Type B pancreatic cell (in vitro differentiated cells): ENCODE results near the gene RASIP1. TPM values are rescaled to one million over a fixed set of nuclear protein-coding genes. Genes with fewer than 3 reads are reported as not detected.
"Not testable (repeated sequence)": the region's sequence is repeated elsewhere in the genome, so short reads cannot be mapped to it uniquely, and the experiment has no call there.

Source experiments
- DNase-seq: peaks from one replicate; pipeline ENCODE4 v3.0.0; 2021; ENCODE audit warnings: mixed read lengths; ENCODE audit not compliant: unreplicated experiment; ENCODE audit errors: extremely low spot score
- H3K27ac Mint-ChIP-seq: 2 replicates; pipeline ENCODE4 v1.8.0; 2021; ENCODE audit warnings: mild to moderate bottlenecking, mixed read lengths
- H3K27me3 Mint-ChIP-seq: 2 replicates; pipeline ENCODE4 v1.8.0; 2021; ENCODE audit warnings: mixed read lengths
- H3K36me3 Mint-ChIP-seq: 2 replicates; pipeline ENCODE4 v1.8.0; 2021; ENCODE audit warnings: mixed read lengths
- H3K4me1 Mint-ChIP-seq: one replicate; pipeline ENCODE4 v1.8.0; 2021; ENCODE audit warnings: mixed read lengths; ENCODE audit not compliant: unreplicated experiment
- H3K4me3 Mint-ChIP-seq: 2 replicates; pipeline ENCODE4 v1.8.0; 2021; ENCODE audit warnings: mild to moderate bottlenecking, mixed read lengths
- H3K9me3 Mint-ChIP-seq: 2 replicates; pipeline ENCODE4 v1.8.0; 2021; ENCODE audit warnings: mixed read lengths
- total RNA-seq: library from RNA; stranded (reverse); gene quantifications from 2 replicates; pipeline ENCODE4 v1.2.1, GENCODE V29; 2021; ENCODE audit warnings: low replicate concordance
- TF ChIP-seq, protein P1 (sequence below): fragments of 200-600 bp; sonication (generic); conservative IDR thresholded peaks from 2 replicates; pipeline ENCODE4 v1.5.0; 2021; ENCODE audit warnings: antibody characterized with exemption, mild to moderate bottlenecking

The RASIP1 gene
- total RNA-seq, 1 donor from 2014 or later = 4.6 TPM

- Mint-ChIP-seq H3K9me3 (no peaks in the 10 kb centered on the region), H3K36me3 (no peaks in the 10 kb centered on the region), H3K27me3 (peaks cover 20% of the 10 kb centered on the region), H3K4me1 (peaks cover 8% of the 10 kb centered on the region), H3K27ac (peak overlapping the region; percentile 94), H3K4me3 (no peak overlapping the region)
- TF ChIP-seq, protein P1, sequence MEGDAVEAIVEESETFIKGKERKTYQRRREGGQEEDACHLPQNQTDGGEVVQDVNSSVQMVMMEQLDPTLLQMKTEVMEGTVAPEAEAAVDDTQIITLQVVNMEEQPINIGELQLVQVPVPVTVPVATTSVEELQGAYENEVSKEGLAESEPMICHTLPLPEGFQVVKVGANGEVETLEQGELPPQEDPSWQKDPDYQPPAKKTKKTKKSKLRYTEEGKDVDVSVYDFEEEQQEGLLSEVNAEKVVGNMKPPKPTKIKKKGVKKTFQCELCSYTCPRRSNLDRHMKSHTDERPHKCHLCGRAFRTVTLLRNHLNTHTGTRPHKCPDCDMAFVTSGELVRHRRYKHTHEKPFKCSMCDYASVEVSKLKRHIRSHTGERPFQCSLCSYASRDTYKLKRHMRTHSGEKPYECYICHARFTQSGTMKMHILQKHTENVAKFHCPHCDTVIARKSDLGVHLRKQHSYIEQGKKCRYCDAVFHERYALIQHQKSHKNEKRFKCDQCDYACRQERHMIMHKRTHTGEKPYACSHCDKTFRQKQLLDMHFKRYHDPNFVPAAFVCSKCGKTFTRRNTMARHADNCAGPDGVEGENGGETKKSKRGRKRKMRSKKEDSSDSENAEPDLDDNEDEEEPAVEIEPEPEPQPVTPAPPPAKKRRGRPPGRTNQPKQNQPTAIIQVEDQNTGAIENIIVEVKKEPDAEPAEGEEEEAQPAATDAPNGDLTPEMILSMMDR = no peak
- DNase-seq = no peak
Measured at GRCh38 chr19:48768994-48769713, 28.7 kb upstream of the RASIP1 start.

DNA sequence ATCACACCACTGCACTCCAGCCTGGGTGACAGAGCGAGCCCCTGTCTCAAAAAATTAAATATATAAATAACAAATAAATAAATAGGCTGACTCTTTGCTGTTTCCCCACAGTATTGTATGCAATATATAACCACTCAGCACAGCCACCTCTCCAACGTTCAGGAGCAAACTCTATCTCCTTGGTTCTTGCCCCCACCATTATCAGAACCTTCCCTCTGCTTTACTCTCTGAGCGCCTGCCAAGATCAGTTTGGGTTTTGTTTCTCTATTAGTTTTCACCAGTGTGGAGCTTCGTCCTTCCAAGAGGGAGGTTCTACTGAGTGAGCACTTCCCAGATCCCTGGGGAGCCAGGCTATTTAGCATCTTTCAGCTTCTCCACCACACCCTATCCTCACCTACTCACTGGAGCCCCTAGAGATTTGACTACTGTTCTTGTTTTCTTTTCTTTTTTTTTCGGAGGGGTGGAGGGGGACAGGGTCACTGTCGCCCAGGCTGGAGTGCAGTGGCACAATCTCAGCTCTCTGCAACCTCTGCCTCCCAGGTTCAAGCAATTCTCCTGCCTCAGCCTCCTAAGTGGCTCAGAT, 27.9 kb upstream of the RASIP1 start:
- H3K27ac Mint-ChIP-seq = peak overlapping the region; percentile 39
- H3K4me3 Mint-ChIP-seq, H3K9me3 Mint-ChIP-seq, H3K36me3 Mint-ChIP-seq, H3K4me1 Mint-ChIP-seq, DNase-seq: not testable (repeated sequence)
- H3K27me3 Mint-ChIP-seq = peaks cover 20% of the 10 kb centered on the region

DNA sequence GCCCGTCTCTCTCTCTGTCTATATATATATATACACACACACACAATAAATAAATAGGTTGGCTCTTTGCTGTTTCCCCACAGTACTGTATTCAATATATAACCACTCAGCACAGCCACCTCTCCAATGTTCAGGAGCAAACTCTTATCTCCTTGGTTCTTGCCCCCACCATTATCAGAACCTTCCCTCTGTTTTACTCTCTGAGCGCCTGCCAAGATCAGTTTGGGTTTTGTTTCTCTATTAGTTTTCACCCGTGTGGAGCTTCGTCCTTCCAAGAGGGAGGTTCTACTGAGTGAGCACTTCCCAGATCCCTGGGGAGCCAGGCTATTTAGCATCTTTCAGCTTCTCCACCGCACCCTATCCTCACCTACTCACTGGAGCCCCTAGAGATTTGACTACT, 25.4 kb upstream of the RASIP1 start:
- not testable (repeated sequence) for DNase-seq, H3K27ac Mint-ChIP-seq, H3K4me3 Mint-ChIP-seq, H3K36me3 Mint-ChIP-seq, H3K9me3 Mint-ChIP-seq, H3K4me1 Mint-ChIP-seq
- H3K27me3 Mint-ChIP-seq = peaks cover 35% of the 10 kb centered on the region

DNA sequence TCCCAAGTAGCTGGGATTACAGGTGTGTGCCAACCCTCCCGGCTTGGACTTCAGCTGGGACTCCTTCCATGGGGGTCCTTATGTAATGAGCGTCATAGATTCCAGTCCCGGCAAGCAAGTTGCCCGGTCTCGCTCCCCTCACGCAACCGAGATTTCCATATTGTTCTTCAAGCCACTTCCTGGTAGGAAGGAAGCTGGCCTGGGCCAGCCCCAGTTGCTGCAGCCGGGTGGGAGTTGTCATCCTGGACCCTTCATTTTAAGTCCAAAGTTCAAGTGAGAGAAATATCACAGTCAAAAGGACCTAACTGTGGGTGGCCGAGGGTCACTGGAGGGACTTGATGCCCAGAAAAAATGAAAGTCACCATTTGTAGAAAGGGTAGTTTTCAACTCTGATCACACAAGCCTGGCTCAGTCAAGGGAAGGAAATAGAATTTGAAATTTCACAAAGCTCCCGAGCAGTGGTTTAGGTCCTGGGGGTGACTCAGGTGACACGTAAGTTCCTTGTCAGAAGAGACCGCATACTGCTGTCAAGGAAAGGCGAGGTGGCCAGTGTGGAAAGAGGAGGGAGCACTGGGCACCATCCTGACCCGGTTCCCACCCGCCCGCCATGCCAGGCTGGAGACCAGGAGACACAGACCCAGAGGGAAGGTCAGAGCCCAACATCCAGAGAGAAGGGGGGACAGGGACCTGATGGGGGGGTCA, 20.2 kb upstream of the RASIP1 start:
- DNase-seq = no peak
- TF ChIP-seq, protein P1 = no peak
- Mint-ChIP-seq H3K4me1 (no peaks in the 10 kb centered on the region), H3K27ac (no peak overlapping the region), H3K27me3 (peaks cover 27% of the 10 kb centered on the region), H3K4me3 (no peak overlapping the region), H3K36me3 (no peaks in the 10 kb centered on the region), H3K9me3 (no peaks in the 10 kb centered on the region)

DNA sequence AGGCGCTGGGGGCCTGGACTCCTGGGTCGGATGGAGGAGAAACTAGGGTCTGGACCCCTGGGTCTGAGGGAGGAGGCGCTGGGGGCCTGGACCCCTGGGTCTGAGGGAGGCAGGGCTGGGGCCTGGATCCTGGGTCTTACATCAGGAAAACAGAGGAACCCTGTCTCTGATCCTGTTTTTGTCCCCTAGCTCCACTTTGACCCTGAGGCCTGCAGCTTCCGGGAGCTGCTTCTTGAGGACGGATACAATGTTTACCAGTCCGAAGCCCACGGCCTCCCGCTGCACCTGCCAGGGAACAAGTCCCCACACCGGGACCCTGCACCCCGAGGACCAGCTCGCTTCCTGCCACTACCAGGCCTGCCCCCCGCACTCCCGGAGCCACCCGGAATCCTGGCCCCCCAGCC, 17.3 kb upstream of the RASIP1 start:
- H3K4me3 Mint-ChIP-seq = no peak overlapping the region
- H3K36me3 Mint-ChIP-seq = no peaks in the 10 kb centered on the region

GRCh38 chr19:48757089-48757675, 16.8 kb upstream of the RASIP1 start:
- H3K9me3 Mint-ChIP-seq = no peaks in the 10 kb centered on the region
- no peak overlapping the region for H3K27ac Mint-ChIP-seq
- no peak for DNase-seq
- TF ChIP-seq, protein P1 = no peak
- H3K27me3 Mint-ChIP-seq = peaks cover 32% of the 10 kb centered on the region
- H3K4me3 Mint-ChIP-seq = no peak overlapping the region
- no peaks in the 10 kb centered on the region for H3K36me3 Mint-ChIP-seq
- H3K4me1 Mint-ChIP-seq = peaks cover 9% of the 10 kb centered on the region

More for the DNA sequence above, 17.3 kb upstream of the RASIP1 start:
- no peak for DNase-seq
- no peak overlapping the region for H3K27ac Mint-ChIP-seq
- H3K27me3 Mint-ChIP-seq = peaks cover 36% of the 10 kb centered on the region
- H3K9me3 Mint-ChIP-seq = no peaks in the 10 kb centered on the region
- H3K4me1 Mint-ChIP-seq = peaks cover 9% of the 10 kb centered on the region
- TF ChIP-seq, protein P1 = no peak
